Tibial artery (tissue), 4 donors: ENCODE data around the gene ZNF726.
"Not testable (repeated sequence)": the region's sequence is repeated elsewhere in the genome, so short reads cannot be mapped to it uniquely, and the experiment has no call there.

Source experiments
- DNase-seq, 2 donors: peaks; one replicate each; pipeline ENCODE4 v3.0.0-alpha.2; 2019
- H3K27ac ChIP-seq, 2 donors: fragments of 200-600 bp; sonication (generic) in 1 of 2; 1 replicate in 1 of 2; 2 replicates in 1 of 2; pipeline ENCODE4 v1.5.1; 2018 to 2019; ENCODE audit warnings: mild to moderate bottlenecking in 1 of 2
- H3K27me3 ChIP-seq, 2 donors: fragments of 200-600 bp; sonication (generic) in 1 of 2; one replicate each; pipeline versions ENCODE4 v1.5.1 to v1.6.0; 2016 to 2019
- H3K36me3 ChIP-seq, 3 donors: fragments of 200-600 bp; sonication (generic) in 2 of 3; one replicate each; pipeline ENCODE4 v1.5.1; 2016 to 2019; ENCODE audit warnings: mild to moderate bottlenecking in 2 of 3
- H3K4me1 ChIP-seq, 4 donors: fragments of 200-600 bp; sonication (generic) in 2 of 4; 1 replicate in 3 of 4; 2 replicates in 1 of 4; pipeline ENCODE4 v1.5.1; 2016 to 2019
- H3K4me3 ChIP-seq, 2 donors: fragments of 200-600 bp; sonication (generic) in 1 of 2; 1 replicate in 1 of 2; 2 replicates in 1 of 2; pipeline ENCODE4 v1.5.1; 2018 to 2019; ENCODE audit warnings: mild to moderate bottlenecking in 2 of 2
- H3K9me3 ChIP-seq, 3 donors: fragments of 200-600 bp; sonication (generic) in 1 of 3; one replicate each; pipeline ENCODE4 v1.5.1; 2016 to 2019
- CTCF ChIP-seq, 2 experiments: fragments of 200-600 bp in 1 of 2; fragments of 450-650 bp in 1 of 2; IDR thresholded peaks; one replicate each; pipeline ENCODE4 v1.5.1; 2017 to 2019; ENCODE audit warnings: antibody characterized with exemption in 2 of 2, mild to moderate bottlenecking in 1 of 2, moderate library complexity in 1 of 2
- intact Hi-C: fragments of 100-400 bp; cut with DNase I; formaldehyde crosslinking; loops from one replicate; pipeline ENCODE4 v1.15.0; 2023; ENCODE audit warnings: low total_unique reads

ZNF726 gene

GRCh38 chr19:23946569-23946968 is 31.9 kb downstream of the ZNF726 start:
- intact Hi-C loops = no loop called here
- no peaks in the 10 kb centered on the region for H3K4me1 ChIP-seq
- no peaks in the 10 kb centered on the region for H3K36me3 ChIP-seq
- no peak overlapping the region for H3K27ac ChIP-seq
- no peak for DNase-seq
- H3K4me3 ChIP-seq = no peak overlapping the region
- no peaks in the 10 kb centered on the region for H3K27me3 ChIP-seq
- H3K9me3 ChIP-seq = no peaks in the 10 kb centered on the region
- TF ChIP-seq CTCF (IDR thresholded peaks at IDR 0.05) = no peak

- H3K4me1 ChIP-seq = no peaks in the 10 kb centered on the region
- intact Hi-C loops = no loop called here
- no peak overlapping the region for H3K4me3 ChIP-seq
- no peak for TF ChIP-seq CTCF (IDR thresholded peaks at IDR 0.05)
- H3K9me3 ChIP-seq = no peaks in the 10 kb centered on the region
- H3K36me3 ChIP-seq = no peaks in the 10 kb centered on the region
- no peaks in the 10 kb centered on the region for H3K27me3 ChIP-seq
- DNase-seq = no peak
- no peak overlapping the region for H3K27ac ChIP-seq
These were observed 34.9 kb downstream of the ZNF726 start for GRCh38 chr19:23949611-23950010.

GRCh38 chr19:23956051-23956450 is 41.4 kb downstream of the ZNF726 start:
- no peak for TF ChIP-seq CTCF (IDR thresholded peaks at IDR 0.05)
- intact Hi-C loops = no loop called here
- H3K9me3 ChIP-seq = no peaks in the 10 kb centered on the region
- DNase-seq = no peak
- no peaks in the 10 kb centered on the region for H3K36me3 ChIP-seq
- H3K4me1 ChIP-seq = no peaks in the 10 kb centered on the region
- H3K4me3 ChIP-seq = no peak overlapping the region
- no peaks in the 10 kb centered on the region for H3K27me3 ChIP-seq
- no peak overlapping the region for H3K27ac ChIP-seq

GRCh38 chr19:23957660-23958281 is 43.1 kb downstream of the ZNF726 start:
- DNase-seq = no peak
- H3K27ac ChIP-seq = no peak overlapping the region
- no peaks in the 10 kb centered on the region for H3K36me3 ChIP-seq
- intact Hi-C loops = no loop called here
- no peaks in the 10 kb centered on the region for H3K27me3 ChIP-seq
- no peak overlapping the region for H3K4me3 ChIP-seq
- no peak for TF ChIP-seq CTCF (IDR thresholded peaks at IDR 0.05)
- H3K9me3 ChIP-seq = no peaks in the 10 kb centered on the region
- H3K4me1 ChIP-seq = no peaks in the 10 kb centered on the region

GRCh38 chr19:23963396-23963795 is 48.7 kb downstream of the ZNF726 start:
- H3K36me3 ChIP-seq, H3K27me3 ChIP-seq, H3K4me3 ChIP-seq, H3K9me3 ChIP-seq, H3K27ac ChIP-seq, DNase-seq, H3K4me1 ChIP-seq, intact Hi-C loops: not testable (repeated sequence)

- H3K4me1 ChIP-seq, H3K9me3 ChIP-seq, intact Hi-C loops, DNase-seq, H3K27me3 ChIP-seq, H3K36me3 ChIP-seq, H3K27ac ChIP-seq, H3K4me3 ChIP-seq: not testable (repeated sequence)
These were observed 49.2 kb downstream of the ZNF726 start for GRCh38 chr19:23963881-23964280.

GRCh38 chr19:23964334-23964733 is 49.6 kb downstream of the ZNF726 start:
- not testable (repeated sequence) for H3K27me3 ChIP-seq, DNase-seq

More at GRCh38 chr19:23964334-23964733, 49.6 kb downstream of the ZNF726 start:
- H3K4me3 ChIP-seq, H3K4me1 ChIP-seq, intact Hi-C loops, H3K27ac ChIP-seq, H3K9me3 ChIP-seq, H3K36me3 ChIP-seq: not testable (repeated sequence)
